Endodermal cell (in vitro differentiated cells): Measurements from ENCODE around the gene GPA33. TPM values are rescaled to one million over a fixed set of nuclear protein-coding genes. Genes with fewer than 3 reads are reported as not detected.
A peak's percentile ranks its signal among the peaks of the same experiment; 100 is the strongest.

Experiments
- DNase-seq: peaks from one replicate; pipeline ENCODE4 v3.0.0-alpha.2; 2017
- H3K27ac ChIP-seq: 2 replicates; pipeline ENCODE4 v1.5.1; 2013; ENCODE audit warnings: mild to moderate bottlenecking, low read depth, low read length, moderate library complexity
- H3K27me3 ChIP-seq: 2 replicates; pipeline ENCODE4 v1.6.1; 2013; ENCODE audit warnings: mild to moderate bottlenecking, low read length, moderate library complexity; ENCODE audit not compliant: insufficient read depth, control insufficient read depth, poor library complexity, severe bottlenecking
- H3K36me3 ChIP-seq: 2 replicates; pipeline ENCODE4 v1.7.0; 2013; ENCODE audit warnings: mild to moderate bottlenecking, low read length, moderate library complexity; ENCODE audit not compliant: control insufficient read depth, insufficient read depth
- H3K4me1 ChIP-seq: one replicate; pipeline ENCODE4 v1.7.0; 2013; ENCODE audit warnings: low read length; ENCODE audit not compliant: control insufficient read depth, insufficient read depth
- H3K4me3 ChIP-seq: 2 replicates; pipeline ENCODE4 v1.5.1; 2013; ENCODE audit warnings: mild to moderate bottlenecking, low read length, moderate library complexity
- H3K9ac ChIP-seq: 2 replicates; pipeline ENCODE4 v1.6.1; 2013; ENCODE audit warnings: mild to moderate bottlenecking, low read length, moderate library complexity; ENCODE audit not compliant: poor library complexity, severe bottlenecking; ENCODE audit errors: extremely low read depth
- H3K9me3 ChIP-seq: 2 replicates; pipeline ENCODE4 v1.6.1; 2013; ENCODE audit warnings: mild to moderate bottlenecking, low read length, moderate library complexity; ENCODE audit not compliant: control insufficient read depth
- H3K27ac Mint-ChIP-seq: 2 replicates; pipeline ENCODE4 v1.8.0; 2020; ENCODE audit warnings: mixed read lengths
- H3K27me3 Mint-ChIP-seq: 2 replicates; pipeline ENCODE4 v1.8.0; 2021; ENCODE audit warnings: mild to moderate bottlenecking, mixed read lengths; ENCODE audit not compliant: insufficient read depth
- H3K36me3 Mint-ChIP-seq: 2 replicates; pipeline ENCODE4 v1.8.0; 2020; ENCODE audit warnings: low read depth, mixed read lengths
- H3K4me1 Mint-ChIP-seq: 2 replicates; pipeline ENCODE4 v1.8.0; 2020; ENCODE audit warnings: mixed read lengths
- H3K4me3 Mint-ChIP-seq: 2 replicates; pipeline ENCODE4 v1.8.0; 2020; ENCODE audit warnings: mild to moderate bottlenecking, moderate library complexity, mixed read lengths
- H3K9me3 Mint-ChIP-seq: 2 replicates; pipeline ENCODE4 v1.8.0; 2020; ENCODE audit warnings: mild to moderate bottlenecking, mixed read lengths
- WGBS, 2 experiments: methylation state at CpG; one replicate each; pipeline versions ENCODE4 v1.1.5 to v1.1.7; 2013; ENCODE audit warnings: missing lambda C conversion rate in 2 of 2, mixed read lengths in 1 of 2; ENCODE audit not compliant: insufficient coverage in 1 of 2, insufficient read length in 1 of 2; 5-methylcytosine and 5-hydroxymethylcytosine counted together
- total RNA-seq, 2 donors: library from RNA; stranded (reverse); fragmentation: NEBNext Ultra II Directional in 1 of 2; extraction: Animal tissue kit (Norgen Biotek cat#: 25700) in 1 of 2; gene quantifications; 2 replicates in 1 of 2; 3 replicates in 1 of 2; pipeline ENCODE4 v1.2.1, GENCODE V29; 2021
- TF ChIP-seq, protein P1 (sequence below): fragments of 200-600 bp; sonication (generic); conservative IDR thresholded peaks from 2 replicates; pipeline ENCODE4 v1.5.0; 2021; ENCODE audit warnings: antibody characterized with exemption, mild to moderate bottlenecking

Gene GPA33
- total RNA-seq, 2 donors from 2014 or later, result 0.37 to 1.5 TPM

DNA sequence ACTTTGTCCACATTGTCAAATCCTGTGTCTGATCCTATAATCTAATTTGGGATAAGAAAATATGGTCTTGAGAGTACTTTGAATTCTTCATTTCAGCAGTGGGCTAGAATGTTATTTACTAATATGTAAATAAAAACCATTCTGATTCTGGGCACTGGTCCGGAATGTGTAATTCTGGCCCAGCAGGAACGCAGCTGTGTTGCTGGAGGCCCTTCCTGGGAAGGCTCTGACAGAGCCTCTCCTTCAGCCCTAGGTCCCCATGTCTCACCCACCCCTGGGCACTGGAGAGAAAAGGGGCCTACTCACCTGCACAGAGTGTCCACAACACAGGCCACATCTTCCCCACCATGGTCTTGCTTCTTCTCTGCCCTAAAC lies 251 bp downstream of the GPA33 start:
- Mint-ChIP-seq H3K36me3 (no peaks in the 10 kb centered on the region), H3K9me3 (no peaks in the 10 kb centered on the region), H3K4me1 (peaks cover 10% of the 10 kb centered on the region), H3K27ac (no peak overlapping the region), H3K27me3 (no peaks in the 10 kb centered on the region), H3K4me3 (no peak overlapping the region)
- no peaks in the 10 kb centered on the region for H3K36me3 ChIP-seq
- H3K27me3 ChIP-seq, result no peaks in the 10 kb centered on the region
- peak; percentile 12 for DNase-seq
- TF ChIP-seq, protein P1, sequence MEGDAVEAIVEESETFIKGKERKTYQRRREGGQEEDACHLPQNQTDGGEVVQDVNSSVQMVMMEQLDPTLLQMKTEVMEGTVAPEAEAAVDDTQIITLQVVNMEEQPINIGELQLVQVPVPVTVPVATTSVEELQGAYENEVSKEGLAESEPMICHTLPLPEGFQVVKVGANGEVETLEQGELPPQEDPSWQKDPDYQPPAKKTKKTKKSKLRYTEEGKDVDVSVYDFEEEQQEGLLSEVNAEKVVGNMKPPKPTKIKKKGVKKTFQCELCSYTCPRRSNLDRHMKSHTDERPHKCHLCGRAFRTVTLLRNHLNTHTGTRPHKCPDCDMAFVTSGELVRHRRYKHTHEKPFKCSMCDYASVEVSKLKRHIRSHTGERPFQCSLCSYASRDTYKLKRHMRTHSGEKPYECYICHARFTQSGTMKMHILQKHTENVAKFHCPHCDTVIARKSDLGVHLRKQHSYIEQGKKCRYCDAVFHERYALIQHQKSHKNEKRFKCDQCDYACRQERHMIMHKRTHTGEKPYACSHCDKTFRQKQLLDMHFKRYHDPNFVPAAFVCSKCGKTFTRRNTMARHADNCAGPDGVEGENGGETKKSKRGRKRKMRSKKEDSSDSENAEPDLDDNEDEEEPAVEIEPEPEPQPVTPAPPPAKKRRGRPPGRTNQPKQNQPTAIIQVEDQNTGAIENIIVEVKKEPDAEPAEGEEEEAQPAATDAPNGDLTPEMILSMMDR, result no peak
- 69 to 75% methylated on average over 2 of the region's 2 CpGs for WGBS, 2 experiments
- H3K4me1 ChIP-seq, result no peaks in the 10 kb centered on the region
- H3K4me3 ChIP-seq, result no peak overlapping the region
- H3K9ac ChIP-seq, result no peak overlapping the region
- peaks cover 11% of the 10 kb centered on the region for H3K9me3 ChIP-seq
- H3K27ac ChIP-seq, result no peak overlapping the region

DNA sequence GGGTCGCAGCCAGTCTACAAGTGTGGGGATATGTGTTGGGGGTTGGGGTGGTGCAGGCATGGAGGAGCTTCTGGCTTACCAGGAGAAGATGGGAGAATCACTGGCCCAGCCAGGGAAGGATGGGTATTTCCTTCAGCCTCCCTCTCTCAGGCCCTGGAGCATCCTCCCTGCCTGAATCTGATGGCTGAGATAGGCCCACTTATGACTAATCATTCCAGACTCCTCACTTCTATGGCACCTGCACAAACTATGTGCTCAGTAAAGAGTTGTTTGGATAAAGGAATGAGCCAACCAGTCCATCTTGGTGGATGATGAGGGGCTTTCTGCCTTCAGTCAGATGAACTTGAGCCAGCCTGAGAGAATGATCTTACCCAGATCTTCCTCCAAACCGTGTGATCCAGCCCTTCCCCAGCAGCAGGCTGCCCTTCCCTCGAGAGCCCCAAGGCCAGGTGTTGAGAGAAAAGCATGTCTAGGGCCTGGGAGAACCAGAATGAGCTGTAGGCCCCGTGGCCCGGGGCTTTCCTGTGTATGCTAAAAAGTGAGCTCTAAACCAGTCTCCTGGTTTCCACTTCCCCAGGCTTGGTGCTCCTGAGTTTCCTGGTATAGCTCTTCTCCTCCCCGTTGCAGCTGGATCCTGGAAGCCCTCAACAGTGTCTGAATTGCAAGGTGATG lies 1.3 kb downstream of the GPA33 start:
- Mint-ChIP-seq H3K4me1 (peaks cover 6% of the 10 kb centered on the region), H3K27ac (no peak overlapping the region), H3K9me3 (no peaks in the 10 kb centered on the region), H3K4me3 (no peak overlapping the region), H3K27me3 (no peaks in the 10 kb centered on the region), H3K36me3 (no peaks in the 10 kb centered on the region)
- Histone ChIP-seq H3K9ac (no peak overlapping the region), H3K27ac (no peak overlapping the region), H3K4me3 (no peak overlapping the region), H3K36me3 (no peaks in the 10 kb centered on the region), H3K9me3 (peaks cover 12% of the 10 kb centered on the region), H3K27me3 (no peaks in the 10 kb centered on the region), H3K4me1 (no peaks in the 10 kb centered on the region)
- 86 to 87% methylated on average over 5 to 6 of the region's 6 CpGs for WGBS, 2 experiments
- TF ChIP-seq, protein P1, result no peak
- peak; percentile 17 for DNase-seq

DNA sequence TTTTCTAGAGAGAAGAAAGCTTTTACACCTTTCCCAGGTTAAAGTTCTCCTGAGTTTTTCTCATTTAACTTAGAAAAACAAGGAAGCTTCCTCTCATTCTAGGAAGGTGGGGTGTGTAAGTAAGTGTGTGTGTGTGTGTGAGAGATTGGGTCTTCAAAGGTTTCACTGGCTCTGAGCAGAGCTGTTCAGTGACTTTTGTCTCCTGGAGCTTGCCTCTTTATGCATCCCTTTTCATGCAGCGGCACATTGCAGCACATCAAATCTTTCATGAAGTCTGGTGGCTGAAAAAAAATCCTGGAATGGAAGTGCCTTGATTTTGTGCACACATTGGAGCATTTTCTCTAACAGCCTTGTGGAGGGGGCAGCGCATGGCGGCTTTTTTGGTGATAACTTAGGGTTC lies 3.4 kb downstream of the GPA33 start:
- no peaks in the 10 kb centered on the region for H3K27me3 Mint-ChIP-seq
- TF ChIP-seq, protein P1, result no peak
- Histone ChIP-seq H3K4me1 (no peaks in the 10 kb centered on the region), H3K36me3 (no peaks in the 10 kb centered on the region), H3K27me3 (no peaks in the 10 kb centered on the region), H3K9ac (no peak overlapping the region), H3K27ac (no peak overlapping the region), H3K4me3 (no peak overlapping the region), H3K9me3 (peaks cover 12% of the 10 kb centered on the region)
- H3K9me3 Mint-ChIP-seq, result no peaks in the 10 kb centered on the region
- H3K36me3 Mint-ChIP-seq, result no peaks in the 10 kb centered on the region
- peak; percentile 20 for DNase-seq
- H3K4me3 Mint-ChIP-seq, result no peak overlapping the region
- H3K4me1 Mint-ChIP-seq, result peaks cover 2% of the 10 kb centered on the region
- H3K27ac Mint-ChIP-seq, result no peak overlapping the region
- 62 to 94% methylated on average over 2 to 3 of the region's 3 CpGs for WGBS, 2 experiments
